GM12878 (cell line): Measurements from ENCODE around the gene NUP35.

Source experiments
- CTCF ChIP-seq, 3 experiments: IDR thresholded peaks in 2 of 3; conservative IDR thresholded peaks in 1 of 3; 2 replicates each; pipeline ENCODE4 v1.5.1; 2011; ENCODE audit warnings: low read depth in 3 of 3, low read length in 3 of 3, mild to moderate bottlenecking in 3 of 3, control low read depth in 2 of 3, moderate library complexity in 2 of 3, inconsistent platforms in 1 of 3, mixed read lengths in 1 of 3; ENCODE audit not compliant: control insufficient read depth in 2 of 3, insufficient read depth in 1 of 3; ENCODE audit errors: extremely low read depth in 1 of 3
- EZH2 ChIP-seq: IDR thresholded peaks from 2 replicates; pipeline ENCODE4 v1.6.1; 2012; ENCODE audit warnings: low read depth, mild to moderate bottlenecking, control low read depth, inconsistent platforms, low read length, borderline replicate concordance; ENCODE audit not compliant: control insufficient read depth
- POLR2A ChIP-seq: IDR thresholded peaks from 2 replicates; pipeline ENCODE4 v1.6.1; 2011; ENCODE audit warnings: low read depth, mild to moderate bottlenecking, low read length
- SIX5 ChIP-seq: IDR thresholded peaks from 2 replicates; pipeline ENCODE4 v1.6.1; 2011; ENCODE audit warnings: mild to moderate bottlenecking, low read depth, low read length, moderate library complexity; ENCODE audit not compliant: severe bottlenecking

- TF ChIP-seq EZH2 (no peak), CTCF (IDR thresholded peaks at IDR 0.05 in 2 of 3, conservative IDR thresholded peaks at IDR 0.05 in 1 of 3; ENCODE audit: control insufficient read depth in 2 of 3, extremely low read depth in 1 of 3, insufficient read depth in 1 of 3, low read depth in 3 of 3, low read length in 3 of 3) (no peak), SIX5 (no peak), POLR2A (no peak)
Measured at GRCh38 chr2:183163821-183164649, 39.8 kb downstream of the NUP35 start.
